Activated CD4-positive, alpha-beta T cell treated with anti-CD3 and anti-CD28 coated beads, Interleukin-2, amount 10 ng/mL, durations not matched to agents 24 days and 14 days (primary cell): ENCODE measurements around the gene UNC5CL. TPM values are rescaled to one million over a fixed set of nuclear protein-coding genes. Genes with fewer than 3 reads are reported as not detected.

ENCODE experiments used
- DNase-seq: peaks from one replicate; pipeline ENCODE4 v3.0.0; 2022
- H3K27ac Mint-ChIP-seq: one replicate; pipeline ENCODE4 v1.8.0; 2022; ENCODE audit warnings: mild to moderate bottlenecking, mixed read lengths
- H3K27me3 Mint-ChIP-seq: one replicate; pipeline ENCODE4 v1.8.0; 2022; ENCODE audit warnings: mixed read lengths
- H3K36me3 Mint-ChIP-seq: one replicate; pipeline ENCODE4 v1.8.0; 2022; ENCODE audit warnings: low read depth, mild to moderate bottlenecking, mixed read lengths
- H3K4me1 Mint-ChIP-seq: one replicate; pipeline ENCODE4 v1.8.0; 2021; ENCODE audit warnings: mixed read lengths
- H3K4me3 Mint-ChIP-seq: one replicate; pipeline ENCODE4 v1.8.0; 2022; ENCODE audit warnings: mild to moderate bottlenecking, moderate library complexity, mixed read lengths
- H3K9me3 Mint-ChIP-seq: one replicate; pipeline ENCODE4 v1.8.0; 2021; ENCODE audit warnings: mixed read lengths
- intact Hi-C: fragments of 100-400 bp; cut with micrococcal nuclease; formaldehyde crosslinking; loops from one replicate; pipeline ENCODE4 v1.15.1; 2023
- total RNA-seq: library from RNA; stranded (reverse); gene quantifications from 2 replicates; pipeline ENCODE4 v1.2.3, GENCODE V29; 2022

UNC5CL gene
- total RNA-seq, 1 donor from 2014 or later, result 1.2 TPM

GRCh38 chr6:41056768-41057490 is 17.9 kb upstream of the UNC5CL start:
- H3K36me3 Mint-ChIP-seq, result peaks cover 9% of the 10 kb centered on the region
- H3K27ac Mint-ChIP-seq, result no peak overlapping the region
- H3K27me3 Mint-ChIP-seq, result no peaks in the 10 kb centered on the region
- no peak overlapping the region for H3K4me3 Mint-ChIP-seq
- H3K4me1 Mint-ChIP-seq, result peaks cover 12% of the 10 kb centered on the region
- DNase-seq, result no peak
- intact Hi-C loops, result no loop called here
- H3K9me3 Mint-ChIP-seq, result peaks cover 2% of the 10 kb centered on the region

DNA sequence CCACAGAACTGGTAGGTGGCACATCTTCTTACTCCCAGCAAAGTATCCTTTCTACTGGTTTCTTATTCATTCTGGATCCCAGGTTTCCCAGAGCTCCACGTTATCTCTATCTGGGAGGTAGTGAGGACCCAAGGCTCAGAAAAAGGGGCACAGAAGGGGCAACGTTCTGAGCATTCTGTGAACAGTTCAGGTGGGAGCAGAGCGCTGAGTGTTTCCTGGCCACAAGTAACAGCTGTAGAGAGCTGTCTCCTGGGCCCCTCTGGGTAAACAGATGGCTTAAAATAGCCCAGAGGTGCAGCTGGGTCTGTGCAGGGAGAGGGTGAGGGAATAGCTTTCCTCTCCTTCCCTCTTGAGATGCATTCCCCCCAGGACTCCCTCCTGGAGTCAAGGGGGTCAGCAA is 16.1 kb upstream of the UNC5CL start:
- Mint-ChIP-seq H3K36me3 (peaks cover 10% of the 10 kb centered on the region), H3K27me3 (no peaks in the 10 kb centered on the region), H3K4me3 (no peak overlapping the region), H3K4me1 (peaks cover 18% of the 10 kb centered on the region), H3K9me3 (peaks cover 4% of the 10 kb centered on the region), H3K27ac (no peak overlapping the region)
- DNase-seq, result no peak
- intact Hi-C loops, result no loop called here

- Mint-ChIP-seq H3K4me3 (no peak overlapping the region), H3K4me1 (peaks cover 18% of the 10 kb centered on the region), H3K27ac (no peak overlapping the region), H3K27me3 (no peaks in the 10 kb centered on the region), H3K9me3 (peaks cover 4% of the 10 kb centered on the region), H3K36me3 (peaks cover 10% of the 10 kb centered on the region)
- no peak for DNase-seq
- intact Hi-C loops, result no loop called here
These were observed 15.5 kb upstream of the UNC5CL start for GRCh38 chr6:41054511-41054910.

- Mint-ChIP-seq H3K4me1 (peaks cover 15% of the 10 kb centered on the region), H3K9me3 (peaks cover 4% of the 10 kb centered on the region), H3K4me3 (peak within 1 kb of the TSS; percentile 6), H3K27ac (peak within 1 kb of the TSS; percentile 73), H3K27me3 (no peaks in the 10 kb centered on the region), H3K36me3 (peaks cover 7% of the 10 kb centered on the region)
- no peak for DNase-seq
- intact Hi-C loops, result no loop called here
These were observed 14.0 kb upstream of the UNC5CL start, which contains the start of gene APOBEC2 for GRCh38 chr6:41053041-41053440. TSS of gene APOBEC2 (plus strand) at chr6:41053202. CDS start at chr6:41053348, 146 bp downstream.

DNA sequence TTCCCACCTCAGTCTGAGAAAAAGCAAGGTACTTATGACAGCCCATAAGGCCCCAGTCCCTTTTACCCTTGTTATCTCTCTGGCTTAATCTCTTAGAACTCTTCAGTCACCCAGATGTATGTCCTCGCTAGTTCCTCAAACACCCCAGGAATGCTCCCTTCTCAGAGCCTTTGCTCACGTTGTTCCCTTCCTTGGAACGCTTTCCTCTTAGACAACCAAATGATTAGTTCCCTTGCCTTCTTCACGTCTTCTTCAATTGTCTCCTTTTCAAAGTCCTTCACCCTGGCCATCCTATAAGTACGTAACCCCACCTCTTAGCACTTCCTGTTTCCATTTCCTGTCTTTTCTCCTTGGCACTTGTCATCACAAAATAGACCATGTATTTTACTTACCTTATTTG is 12.9 kb upstream of the UNC5CL start:
- Mint-ChIP-seq H3K36me3 (peaks cover 5% of the 10 kb centered on the region), H3K27me3 (no peaks in the 10 kb centered on the region), H3K27ac (peak overlapping the region; percentile 73), H3K4me3 (peak overlapping the region; percentile 6), H3K9me3 (peaks cover 4% of the 10 kb centered on the region), H3K4me1 (peaks cover 15% of the 10 kb centered on the region)
- intact Hi-C loops, result no loop called here
- DNase-seq, result peak; percentile 64

GRCh38 chr6:41050536-41050935 is 11.5 kb upstream of the UNC5CL start:
- intact Hi-C loops, result no loop called here
- DNase-seq, result no peak
- Mint-ChIP-seq H3K4me1 (peaks cover 15% of the 10 kb centered on the region), H3K27me3 (no peaks in the 10 kb centered on the region), H3K36me3 (peaks cover 4% of the 10 kb centered on the region), H3K4me3 (no peak overlapping the region), H3K9me3 (peaks cover 4% of the 10 kb centered on the region), H3K27ac (no peak overlapping the region)

DNA sequence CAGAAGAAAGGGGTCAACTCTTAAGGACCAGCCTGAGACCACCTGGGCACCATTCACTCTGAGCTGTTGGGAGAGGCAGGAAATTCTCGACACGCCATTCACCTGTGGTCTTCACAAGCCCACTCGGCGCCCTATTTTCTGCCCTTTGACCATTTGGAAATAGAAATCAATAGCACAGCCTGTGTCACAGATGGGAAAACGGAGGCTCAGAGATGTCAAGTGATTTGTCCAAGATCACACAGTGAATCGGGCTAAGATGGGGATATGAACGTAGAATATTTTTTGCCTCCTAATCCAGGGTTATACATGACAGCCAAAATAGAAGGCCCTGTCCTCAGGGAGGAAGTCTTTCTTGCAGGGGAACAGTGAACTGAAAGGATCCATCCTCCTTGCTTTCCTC is 10.9 kb upstream of the UNC5CL start:
- Mint-ChIP-seq H3K9me3 (peaks cover 4% of the 10 kb centered on the region), H3K27me3 (no peaks in the 10 kb centered on the region), H3K4me1 (peaks cover 15% of the 10 kb centered on the region), H3K36me3 (peaks cover 4% of the 10 kb centered on the region), H3K4me3 (no peak overlapping the region), H3K27ac (no peak overlapping the region)
- intact Hi-C loops, result no loop called here
- DNase-seq, result no peak

DNA sequence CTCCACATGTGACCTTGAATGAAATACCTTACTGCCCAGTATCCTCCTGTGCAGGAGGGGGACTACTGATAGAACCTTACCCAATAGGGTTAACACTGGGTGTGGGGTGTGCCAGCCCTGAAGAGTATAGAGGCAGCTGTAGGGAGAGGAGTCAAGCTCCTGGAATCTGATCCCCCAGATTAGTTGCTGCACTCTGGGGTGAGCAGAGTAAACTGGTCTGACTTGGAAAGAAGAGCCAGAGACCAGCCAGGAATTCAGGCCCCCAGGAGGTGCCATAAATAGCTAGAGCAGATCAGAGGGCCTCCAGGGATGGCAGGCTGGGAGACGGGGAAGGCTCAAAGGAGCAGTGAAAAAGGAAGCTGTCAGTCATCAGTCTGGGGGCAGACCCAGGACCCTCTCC is 10.5 kb upstream of the UNC5CL start:
- intact Hi-C loops, result no loop called here
- H3K27me3 Mint-ChIP-seq, result no peaks in the 10 kb centered on the region
- H3K9me3 Mint-ChIP-seq, result peaks cover 4% of the 10 kb centered on the region
- peaks cover 4% of the 10 kb centered on the region for H3K36me3 Mint-ChIP-seq
- peaks cover 15% of the 10 kb centered on the region for H3K4me1 Mint-ChIP-seq
- DNase-seq, result no peak
- H3K4me3 Mint-ChIP-seq, result no peak overlapping the region
- no peak overlapping the region for H3K27ac Mint-ChIP-seq

DNA sequence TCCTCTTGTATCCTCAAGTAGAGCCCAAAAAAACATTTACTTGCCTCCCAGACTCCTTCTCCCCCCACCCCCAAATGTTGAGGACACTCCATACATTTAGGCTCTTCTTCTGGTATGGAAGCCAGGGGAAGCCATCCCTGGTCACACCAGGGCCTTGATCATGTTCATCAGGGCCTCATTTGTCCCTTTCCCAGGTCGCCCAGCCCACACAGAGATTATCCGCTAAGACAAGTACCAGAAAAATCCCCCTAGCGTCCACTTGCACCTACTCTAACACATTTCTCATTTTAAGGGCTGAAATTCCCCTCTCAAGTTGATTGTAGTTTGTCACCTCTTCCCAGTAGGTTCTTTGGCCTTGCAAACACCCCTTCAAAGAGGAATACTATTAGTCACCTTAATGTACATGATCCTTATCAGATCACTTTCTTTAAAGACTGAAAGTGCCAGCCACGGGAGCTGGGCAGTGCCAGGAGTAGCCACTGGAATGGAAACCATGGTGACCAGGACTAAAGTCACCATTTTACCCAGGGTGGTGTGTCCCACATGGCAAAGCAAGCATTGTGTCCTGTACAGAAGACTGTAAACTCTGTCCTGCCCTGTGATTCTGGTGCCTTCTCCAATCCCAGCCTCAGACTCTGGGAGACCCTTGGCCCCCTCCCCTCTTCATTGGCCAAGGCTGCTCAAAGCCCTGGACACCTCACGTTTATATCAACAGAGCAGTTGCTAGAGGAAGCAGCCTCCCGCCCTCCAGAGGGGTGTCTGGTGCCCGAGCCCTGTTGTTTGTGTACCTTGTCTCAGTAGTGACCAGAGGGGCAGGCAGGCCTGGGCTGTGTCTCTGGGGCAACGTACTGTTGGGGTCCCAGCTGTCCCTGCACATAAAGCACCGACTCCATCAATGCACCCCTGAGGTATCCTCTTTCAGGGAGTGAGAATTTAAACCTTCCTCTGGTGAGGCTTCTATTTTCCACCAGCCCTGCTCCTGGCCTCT is 9.0 kb upstream of the UNC5CL start:
- Mint-ChIP-seq H3K4me3 (no peak overlapping the region), H3K27me3 (no peaks in the 10 kb centered on the region), H3K9me3 (peaks cover 4% of the 10 kb centered on the region), H3K4me1 (peaks cover 15% of the 10 kb centered on the region), H3K27ac (no peak overlapping the region), H3K36me3 (peaks cover 4% of the 10 kb centered on the region)
- DNase-seq, result no peak
- intact Hi-C loops, result no loop called here

- intact Hi-C loops, result no loop called here
- H3K4me1 Mint-ChIP-seq, result peaks cover 9% of the 10 kb centered on the region
- peaks cover 4% of the 10 kb centered on the region for H3K36me3 Mint-ChIP-seq
- H3K9me3 Mint-ChIP-seq, result peaks cover 4% of the 10 kb centered on the region
- no peak overlapping the region for H3K4me3 Mint-ChIP-seq
- no peaks in the 10 kb centered on the region for H3K27me3 Mint-ChIP-seq
- DNase-seq, result no peak
- no peak overlapping the region for H3K27ac Mint-ChIP-seq
These were observed 8.3 kb upstream of the UNC5CL start for GRCh38 chr6:41047306-41047705.

DNA sequence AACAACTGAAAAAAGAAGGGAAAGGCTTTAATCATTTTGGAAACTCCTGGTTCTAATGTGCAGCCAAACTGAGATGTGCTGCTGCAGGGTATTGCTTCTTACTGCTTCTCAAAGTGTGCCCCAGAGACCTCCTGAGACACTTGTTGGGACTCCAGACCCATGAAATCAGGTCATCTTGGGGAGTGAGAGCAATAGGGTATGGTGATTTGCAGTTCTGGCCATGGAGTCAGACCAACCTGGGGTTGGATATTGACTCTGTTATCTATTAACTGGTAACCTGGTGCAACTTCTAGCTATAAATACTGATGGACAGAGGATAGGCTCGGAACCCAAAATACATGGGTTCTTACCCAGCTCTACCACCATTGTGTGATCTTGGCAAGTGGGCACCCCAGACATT is 7.1 kb upstream of the UNC5CL start:
- no peaks in the 10 kb centered on the region for H3K4me1 Mint-ChIP-seq
- H3K36me3 Mint-ChIP-seq, result no peaks in the 10 kb centered on the region
- intact Hi-C loops, result no loop called here
- DNase-seq, result no peak
- H3K27me3 Mint-ChIP-seq, result no peaks in the 10 kb centered on the region
- H3K9me3 Mint-ChIP-seq, result no peaks in the 10 kb centered on the region
- no peak overlapping the region for H3K27ac Mint-ChIP-seq
- H3K4me3 Mint-ChIP-seq, result no peak overlapping the region

GRCh38 chr6:41045664-41046063 is 6.6 kb upstream of the UNC5CL start:
- Mint-ChIP-seq H3K27me3 (no peaks in the 10 kb centered on the region), H3K27ac (no peak overlapping the region), H3K4me3 (no peak overlapping the region), H3K9me3 (no peaks in the 10 kb centered on the region), H3K36me3 (no peaks in the 10 kb centered on the region), H3K4me1 (peaks cover 2% of the 10 kb centered on the region)
- no peak for DNase-seq
- intact Hi-C loops, result no loop called here

DNA sequence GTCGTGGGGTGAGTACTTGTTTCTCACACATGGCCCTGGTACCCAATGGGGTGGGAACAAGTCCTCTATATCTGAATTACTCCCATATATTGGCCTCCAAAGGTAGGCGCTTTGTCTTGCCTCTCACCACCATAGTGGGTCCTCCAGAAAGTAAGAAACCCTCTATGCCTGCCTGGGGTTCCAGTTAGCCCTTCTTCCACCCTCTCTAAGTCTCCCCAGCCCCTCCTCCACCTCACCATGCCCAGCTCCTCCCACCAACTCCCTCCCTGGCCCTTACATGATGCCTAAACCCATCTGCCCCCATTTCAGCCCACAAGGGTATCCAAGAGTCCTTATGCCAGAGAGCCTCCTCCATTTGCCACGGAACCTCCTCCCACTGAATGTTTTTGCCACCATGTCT is 4.1 kb upstream of the UNC5CL start:
- Mint-ChIP-seq H3K9me3 (no peaks in the 10 kb centered on the region), H3K4me3 (no peak overlapping the region), H3K36me3 (no peaks in the 10 kb centered on the region)

More for the DNA sequence above, 4.1 kb upstream of the UNC5CL start:
- Mint-ChIP-seq H3K27me3 (no peaks in the 10 kb centered on the region), H3K4me1 (peaks cover 12% of the 10 kb centered on the region), H3K27ac (no peak overlapping the region)
- intact Hi-C loops, result no loop called here
- DNase-seq, result no peak
